A172 (cell line): Measurements from ENCODE around the gene ARFRP1. TPM values are rescaled to one million over a fixed set of nuclear protein-coding genes. Genes with fewer than 3 reads are reported as not detected.

ENCODE experiments used
- DNase-seq: peaks from one replicate; pipeline ENCODE4 v3.0.0-alpha.2; 2015; ENCODE audit warnings: low spot score
- total RNA-seq: library from RNA; depleted of rRNA; stranded (reverse); fragments of >200 nt; shearing (Covaris generic); gene quantifications from 2 replicates; pipeline ENCODE4 v1.2.3, GENCODE V29; 2014

ARFRP1 gene
- total RNA-seq, 1 experiment from 2014 or later: 61.1 TPM

- DNase-seq: no peak
These were observed 15.9 kb downstream of the ARFRP1 start for GRCh38 chr20:63691711-63692435.

- no peak for DNase-seq
These were observed 16.7 kb downstream of the ARFRP1 start for GRCh38 chr20:63690898-63691710.

GRCh38 chr20:63690003-63690897, 17.5 kb downstream of the ARFRP1 start:
- DNase-seq: no peak

- DNase-seq: no peak
These were observed 18.5 kb downstream of the ARFRP1 start for GRCh38 chr20:63689046-63690002.

- DNase-seq: no peak
These were observed 19.3 kb downstream of the ARFRP1 start for GRCh38 chr20:63688228-63689045.

GRCh38 chr20:63687419-63688178, 20.2 kb downstream of the ARFRP1 start:
- DNase-seq: no peak

GRCh38 chr20:63686492-63687321, 21.1 kb downstream of the ARFRP1 start:
- DNase-seq: peak; percentile 55

GRCh38 chr20:63686094-63686491, 21.7 kb downstream of the ARFRP1 start:
- no peak for DNase-seq

GRCh38 chr20:63685269-63686026, 22.3 kb downstream of the ARFRP1 start:
- no peak for DNase-seq

- peak; percentile 100 for DNase-seq
These were observed 25.2 kb downstream of the ARFRP1 start for GRCh38 chr20:63682384-63683139.

- no peak for DNase-seq
These were observed 26.1 kb downstream of the ARFRP1 start for GRCh38 chr20:63681609-63682142.

GRCh38 chr20:63680857-63681608, 26.7 kb downstream of the ARFRP1 start:
- DNase-seq: no peak

GRCh38 chr20:63680427-63680826, 27.3 kb downstream of the ARFRP1 start:
- DNase-seq: no peak

GRCh38 chr20:63679799-63680305, 27.9 kb downstream of the ARFRP1 start:
- DNase-seq: no peak

- DNase-seq: no peak
These were observed 28.9 kb downstream of the ARFRP1 start for GRCh38 chr20:63678667-63679465.
